ENCODE measurements around the gene ACOT8. TPM values are rescaled to one million over a fixed set of nuclear protein-coding genes. Genes with fewer than 3 reads are reported as not detected.

ACOT8 gene
- total and polyA plus RNA-seq, 2 donors (not counting 3 experiments of a cell fraction or from before 2014, with no cell fraction given): 15.5 to 50.9 TPM

DNA sequence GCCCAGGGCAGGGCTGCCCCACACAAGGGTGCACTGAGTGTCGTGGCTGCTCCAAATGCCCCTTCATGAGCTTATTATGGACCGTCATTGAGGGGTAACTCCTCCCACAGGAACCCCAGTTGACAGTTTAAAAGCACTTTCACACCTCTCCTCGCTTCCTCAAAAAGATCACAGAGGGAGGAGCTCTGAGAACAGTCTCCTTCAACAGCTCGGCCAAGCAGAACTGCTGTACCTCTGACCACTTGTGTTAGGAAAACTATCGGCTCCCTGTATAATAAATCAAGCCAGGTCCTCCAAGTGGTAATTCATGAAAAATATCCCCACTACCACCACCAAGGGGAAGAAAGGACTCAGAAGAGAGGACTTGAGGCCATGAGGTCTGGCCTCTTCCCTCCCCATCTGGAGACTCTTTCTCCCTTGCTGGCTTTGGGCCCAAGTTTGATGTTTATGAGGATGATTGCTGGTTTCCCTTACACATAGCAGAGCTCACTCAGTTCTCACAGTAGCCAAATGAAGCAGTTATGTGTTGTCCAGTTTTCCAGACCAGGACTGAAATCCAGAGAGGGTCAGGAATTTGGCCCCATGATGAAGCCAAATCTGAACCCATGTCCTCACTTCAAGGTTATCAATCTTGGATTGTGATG is 14.9 kb downstream of the ACOT8 start:
- dilution Hi-C loops (cut with MboI; ENCODE audit: extremely low pct_ligation_motif_present, low sequenced_read_pairs): no loop called here
- no TSS peak for BruUV-seq (replicated peaks)
- peak; percentile 43 for DNase-seq (ENCODE audit: low read depth, low spot score)
- POLR2A ChIA-PET: no interaction called here
- no peaks in the 10 kb centered on the region for H4K20me1 ChIP-seq (replicated peaks; ENCODE audit: control insufficient read depth, extremely low read depth, insufficient read depth, low read length)
- H3K9ac ChIP-seq (replicated peaks; ENCODE audit: extremely low read depth, insufficient read depth, low read length): no peak overlapping the region
- intact Hi-C loops (cut with micrococcal nuclease): no loop called here
- no peak overlapping the region for H2AFZ ChIP-seq (ENCODE audit: low read depth, low read length)
- no peaks in the 10 kb centered on the region for H3K79me2 ChIP-seq (ENCODE audit: control insufficient read depth, insufficient read depth, low read length)
- CTCF ChIA-PET: interaction anchor here (1.0 kb wide), 3 partner anchors 11 to 128 kb away, joined by 3 to 4 read pairs (median 3); no protein-coding TSS in a partner anchor
- no peaks in the 10 kb centered on the region for H3K9me1 ChIP-seq (replicated peaks; ENCODE audit: control insufficient read depth, extremely low read depth, insufficient read depth, low read length)
- no peak overlapping the region for H3K27ac ChIP-seq (ENCODE audit: insufficient read depth, low read depth, low read length)
- no peaks in the 10 kb centered on the region for H3K9me3 ChIP-seq (replicated peaks; ENCODE audit: control insufficient read depth, insufficient read depth, low read length)
- no peak for FAIRE-seq
- no peak overlapping the region for H3K4me3 ChIP-seq (replicated peaks in 1 of 3; ENCODE audit: insufficient read depth in 1 of 3, low read depth in 1 of 3, low read length in 3 of 3)
- H3K27me3 ChIP-seq (ENCODE audit: control insufficient read depth in 2 of 2, insufficient read depth in 2 of 2, low read length in 2 of 2): no peaks in the 10 kb centered on the region
- no peak overlapping the region for H3K4me2 ChIP-seq (ENCODE audit: insufficient read depth, low read length)
- H3K36me3 ChIP-seq (ENCODE audit: control insufficient read depth in 2 of 2, extremely low read depth in 1 of 2, insufficient read depth in 2 of 2, low read length in 2 of 2): peaks cover 0 to 36% of the 10 kb centered on the region in 2 experiments
- TF ChIP-seq, protein P1, sequence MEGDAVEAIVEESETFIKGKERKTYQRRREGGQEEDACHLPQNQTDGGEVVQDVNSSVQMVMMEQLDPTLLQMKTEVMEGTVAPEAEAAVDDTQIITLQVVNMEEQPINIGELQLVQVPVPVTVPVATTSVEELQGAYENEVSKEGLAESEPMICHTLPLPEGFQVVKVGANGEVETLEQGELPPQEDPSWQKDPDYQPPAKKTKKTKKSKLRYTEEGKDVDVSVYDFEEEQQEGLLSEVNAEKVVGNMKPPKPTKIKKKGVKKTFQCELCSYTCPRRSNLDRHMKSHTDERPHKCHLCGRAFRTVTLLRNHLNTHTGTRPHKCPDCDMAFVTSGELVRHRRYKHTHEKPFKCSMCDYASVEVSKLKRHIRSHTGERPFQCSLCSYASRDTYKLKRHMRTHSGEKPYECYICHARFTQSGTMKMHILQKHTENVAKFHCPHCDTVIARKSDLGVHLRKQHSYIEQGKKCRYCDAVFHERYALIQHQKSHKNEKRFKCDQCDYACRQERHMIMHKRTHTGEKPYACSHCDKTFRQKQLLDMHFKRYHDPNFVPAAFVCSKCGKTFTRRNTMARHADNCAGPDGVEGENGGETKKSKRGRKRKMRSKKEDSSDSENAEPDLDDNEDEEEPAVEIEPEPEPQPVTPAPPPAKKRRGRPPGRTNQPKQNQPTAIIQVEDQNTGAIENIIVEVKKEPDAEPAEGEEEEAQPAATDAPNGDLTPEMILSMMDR (IDR thresholded peaks at IDR 0.05; ENCODE audit: extremely low read depth in 1 of 2, insufficient read depth in 1 of 2, low read depth in 1 of 2, low read length in 2 of 2): no peak
- TF ChIP-seq JUN (IDR thresholded peaks at IDR 0.05; ENCODE audit: borderline replicate concordance, insufficient read depth, insufficient read length, low read depth) (no peak), GATA2 (IDR thresholded peaks at IDR 0.05; ENCODE audit: insufficient read depth, insufficient read length, low read depth, low read length) (no peak), EZH2 (IDR thresholded peaks at IDR 0.05; ENCODE audit: borderline replicate concordance, low read depth, low read length, severe bottlenecking) (no peak), MYC (IDR thresholded peaks at IDR 0.05; ENCODE audit: low read depth, low read length) (no peak), POLR2AphosphoS5 (IDR thresholded peaks at IDR 0.05; ENCODE audit: insufficient read depth, low read depth, low read length) (no peak), FOS (IDR thresholded peaks at IDR 0.05; ENCODE audit: borderline replicate concordance, insufficient read depth, low read length) (no peak), POLR2A (IDR thresholded peaks at IDR 0.05; ENCODE audit: low read depth, low read length) (no peak)
- TF ChIP-seq, protein P2, sequence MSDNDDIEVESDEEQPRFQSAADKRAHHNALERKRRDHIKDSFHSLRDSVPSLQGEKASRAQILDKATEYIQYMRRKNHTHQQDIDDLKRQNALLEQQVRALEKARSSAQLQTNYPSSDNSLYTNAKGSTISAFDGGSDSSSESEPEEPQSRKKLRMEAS (IDR thresholded peaks at IDR 0.05; ENCODE audit: insufficient read depth, insufficient read length): no peak
- H3K4me1 ChIP-seq (ENCODE audit: control insufficient read depth, extremely low read depth, insufficient read depth, low read length): no peaks in the 10 kb centered on the region
